ENCODE results near the gene MYO3A. TPM values are rescaled to one million over a fixed set of nuclear protein-coding genes. Genes with fewer than 3 reads are reported as not detected.

MYO3A gene, protein sequence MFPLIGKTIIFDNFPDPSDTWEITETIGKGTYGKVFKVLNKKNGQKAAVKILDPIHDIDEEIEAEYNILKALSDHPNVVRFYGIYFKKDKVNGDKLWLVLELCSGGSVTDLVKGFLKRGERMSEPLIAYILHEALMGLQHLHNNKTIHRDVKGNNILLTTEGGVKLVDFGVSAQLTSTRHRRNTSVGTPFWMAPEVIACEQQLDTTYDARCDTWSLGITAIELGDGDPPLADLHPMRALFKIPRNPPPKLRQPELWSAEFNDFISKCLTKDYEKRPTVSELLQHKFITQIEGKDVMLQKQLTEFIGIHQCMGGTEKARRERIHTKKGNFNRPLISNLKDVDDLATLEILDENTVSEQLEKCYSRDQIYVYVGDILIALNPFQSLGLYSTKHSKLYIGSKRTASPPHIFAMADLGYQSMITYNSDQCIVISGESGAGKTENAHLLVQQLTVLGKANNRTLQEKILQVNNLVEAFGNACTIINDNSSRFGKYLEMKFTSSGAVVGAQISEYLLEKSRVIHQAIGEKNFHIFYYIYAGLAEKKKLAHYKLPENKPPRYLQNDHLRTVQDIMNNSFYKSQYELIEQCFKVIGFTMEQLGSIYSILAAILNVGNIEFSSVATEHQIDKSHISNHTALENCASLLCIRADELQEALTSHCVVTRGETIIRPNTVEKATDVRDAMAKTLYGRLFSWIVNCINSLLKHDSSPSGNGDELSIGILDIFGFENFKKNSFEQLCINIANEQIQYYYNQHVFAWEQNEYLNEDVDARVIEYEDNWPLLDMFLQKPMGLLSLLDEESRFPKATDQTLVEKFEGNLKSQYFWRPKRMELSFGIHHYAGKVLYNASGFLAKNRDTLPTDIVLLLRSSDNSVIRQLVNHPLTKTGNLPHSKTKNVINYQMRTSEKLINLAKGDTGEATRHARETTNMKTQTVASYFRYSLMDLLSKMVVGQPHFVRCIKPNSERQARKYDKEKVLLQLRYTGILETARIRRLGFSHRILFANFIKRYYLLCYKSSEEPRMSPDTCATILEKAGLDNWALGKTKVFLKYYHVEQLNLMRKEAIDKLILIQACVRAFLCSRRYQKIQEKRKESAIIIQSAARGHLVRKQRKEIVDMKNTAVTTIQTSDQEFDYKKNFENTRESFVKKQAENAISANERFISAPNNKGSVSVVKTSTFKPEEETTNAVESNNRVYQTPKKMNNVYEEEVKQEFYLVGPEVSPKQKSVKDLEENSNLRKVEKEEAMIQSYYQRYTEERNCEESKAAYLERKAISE (N-terminal part only)
- polyA plus RNA-seq (not detected in 3 replicates), polyA minus RNA-seq (not detected in 3 replicates)
- polyA plus RNA-seq (2011; ENCODE audit: low read depth): not detected
- not detected in 2 replicates for polyA plus RNA-seq (2011; cell fraction: cytosol; rRNA removed)
- polyA plus RNA-seq (2011; cell fraction: nucleus; rRNA removed): not detected in 2 replicates
- not detected in 2 replicates for polyA plus RNA-seq (2012; ENCODE audit: low replicate concordance)
- polyA minus RNA-seq (2011; cell fraction: cytosol; rRNA and poly(A)+ RNA removed): not detected
- polyA minus RNA-seq (2011; cell fraction: nucleus; rRNA and poly(A)+ RNA removed): not detected in 2 replicates

DNA sequence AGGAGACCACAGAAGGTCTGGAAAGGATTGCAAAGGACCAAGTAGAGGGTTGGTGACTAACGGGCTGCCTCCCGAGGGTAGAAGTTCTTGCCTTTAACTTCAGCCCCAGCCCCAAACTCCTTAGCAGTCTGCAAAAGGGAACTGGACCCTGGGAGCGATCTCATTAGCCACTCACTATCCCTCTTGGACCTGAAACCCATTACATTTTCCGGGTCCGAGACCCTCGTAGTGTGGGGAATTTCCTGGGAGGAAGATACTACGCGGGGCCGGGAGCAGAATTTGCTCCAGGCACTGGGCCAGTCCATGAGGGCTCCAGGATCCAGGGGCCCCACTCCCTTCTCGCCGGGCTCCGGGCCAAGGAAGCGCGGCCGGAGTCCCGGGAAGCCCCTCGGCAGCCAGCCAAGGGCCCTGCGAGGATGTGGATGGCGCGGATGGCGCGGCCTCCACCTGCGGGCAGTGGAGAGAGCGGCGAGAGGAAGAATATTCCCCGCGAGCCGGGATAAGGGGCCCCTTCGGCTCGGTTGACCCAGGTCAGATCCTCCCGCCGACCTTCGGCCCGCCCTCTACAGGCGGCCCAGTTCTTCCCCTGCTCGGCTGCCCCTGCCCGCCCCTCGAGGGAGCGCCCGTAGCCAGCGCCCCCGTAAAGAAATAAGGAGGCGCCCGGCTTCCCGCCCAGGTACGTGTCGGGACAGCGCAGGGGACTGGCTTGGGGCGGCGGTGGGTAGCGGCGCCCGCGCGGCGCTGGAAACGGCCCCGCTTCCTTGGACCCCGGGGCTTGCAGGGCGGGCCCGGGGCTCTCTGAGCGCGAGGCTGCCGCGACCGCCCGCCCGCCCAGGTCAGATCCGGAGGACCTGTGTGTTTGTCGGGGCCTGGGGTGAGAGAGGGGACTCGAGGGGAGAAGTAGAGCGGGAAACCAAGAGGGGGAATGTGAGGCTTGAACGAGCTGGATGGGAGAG lies at the start of gene MYO3A:
Gene MYO3A (plus strand): TSS at position 577 of the 956 bp plus-strand sequence. CDS start 17,882 bp downstream, outside the sequence.
- Histone ChIP-seq H3K79me2 (ENCODE audit: control insufficient read depth, insufficient read depth, low read length) (no peaks in the 10 kb centered on the region), H2AFZ (ENCODE audit: control insufficient read depth, low read length) (no peak within 1 kb of the TSS), H3K36me3 (ENCODE audit: control insufficient read depth in 2 of 2, extremely low read depth in 1 of 2, insufficient read depth in 2 of 2, low read length in 2 of 2) (no peaks in the 10 kb centered on the region), H3K9me1 (ENCODE audit: control insufficient read depth, extremely low read depth, insufficient read depth, low read length) (no peaks in the 10 kb centered on the region), H3K4me3 (ENCODE audit: control insufficient read depth in 2 of 3, extremely low read depth in 1 of 3, insufficient read depth in 2 of 3, low read depth in 1 of 3, low read length in 3 of 3) (no peak within 1 kb of the TSS), H3K27ac (ENCODE audit: control insufficient read depth, insufficient read depth, low read length) (no peak within 1 kb of the TSS), H3K4me1 (ENCODE audit: control insufficient read depth, extremely low read depth, insufficient read depth, low read length) (no peaks in the 10 kb centered on the region), H4K20me1 (ENCODE audit: control insufficient read depth, extremely low read depth, insufficient read depth, low read length) (no peaks in the 10 kb centered on the region), H3K9ac (ENCODE audit: control insufficient read depth, extremely low read depth, insufficient read depth, low read length) (no peak within 1 kb of the TSS), H3K9me3 (ENCODE audit: control insufficient read depth, low read depth, low read length) (no peaks in the 10 kb centered on the region), H3K4me2 (ENCODE audit: control insufficient read depth, extremely low read depth, insufficient read depth, low read depth, low read length) (no peak within 1 kb of the TSS), H3K27me3 (ENCODE audit: control insufficient read depth, extremely low read depth, insufficient read depth, low read length) (peaks cover 19% of the 10 kb centered on the region)
- TF ChIP-seq, protein P1, sequence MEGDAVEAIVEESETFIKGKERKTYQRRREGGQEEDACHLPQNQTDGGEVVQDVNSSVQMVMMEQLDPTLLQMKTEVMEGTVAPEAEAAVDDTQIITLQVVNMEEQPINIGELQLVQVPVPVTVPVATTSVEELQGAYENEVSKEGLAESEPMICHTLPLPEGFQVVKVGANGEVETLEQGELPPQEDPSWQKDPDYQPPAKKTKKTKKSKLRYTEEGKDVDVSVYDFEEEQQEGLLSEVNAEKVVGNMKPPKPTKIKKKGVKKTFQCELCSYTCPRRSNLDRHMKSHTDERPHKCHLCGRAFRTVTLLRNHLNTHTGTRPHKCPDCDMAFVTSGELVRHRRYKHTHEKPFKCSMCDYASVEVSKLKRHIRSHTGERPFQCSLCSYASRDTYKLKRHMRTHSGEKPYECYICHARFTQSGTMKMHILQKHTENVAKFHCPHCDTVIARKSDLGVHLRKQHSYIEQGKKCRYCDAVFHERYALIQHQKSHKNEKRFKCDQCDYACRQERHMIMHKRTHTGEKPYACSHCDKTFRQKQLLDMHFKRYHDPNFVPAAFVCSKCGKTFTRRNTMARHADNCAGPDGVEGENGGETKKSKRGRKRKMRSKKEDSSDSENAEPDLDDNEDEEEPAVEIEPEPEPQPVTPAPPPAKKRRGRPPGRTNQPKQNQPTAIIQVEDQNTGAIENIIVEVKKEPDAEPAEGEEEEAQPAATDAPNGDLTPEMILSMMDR (optimal IDR thresholded peaks at IDR 0.05 in 1 of 3, IDR thresholded peaks at IDR 0.05 in 1 of 3, conservative IDR thresholded peaks at IDR 0.05 in 1 of 3; ENCODE audit: extremely low read depth in 1 of 3, insufficient read depth in 2 of 3, low read length in 3 of 3): no peak
- no peak for TF ChIP-seq EZH2 (IDR thresholded peaks at IDR 0.05; ENCODE audit: low read length)
- dilution Hi-C loops (cut with MboI; ENCODE audit: extremely low pct_ligation_motif_present, low sequenced_read_pairs): no loop called here
- DNase-seq (ENCODE audit: low read depth, low spot score): no peak
- no peak for FAIRE-seq
